Skeletal muscle satellite cell (primary cell): ENCODE data around the gene ST6GAL2.

Source experiments
- H3K27me3 ChIP-seq: 2 replicates; pipeline ENCODE4 v1.7.0; 2013; ENCODE audit warnings: low read length; ENCODE audit not compliant: control insufficient read depth, insufficient read depth
- H3K36me3 ChIP-seq: 2 replicates; pipeline ENCODE4 v1.7.0; 2013; ENCODE audit warnings: mild to moderate bottlenecking, control low read depth, low read length; ENCODE audit not compliant: insufficient read depth
- H3K4me1 ChIP-seq: 2 replicates; pipeline ENCODE4 v1.7.0; 2013; ENCODE audit warnings: low read length; ENCODE audit not compliant: control insufficient read depth, insufficient read depth
- H3K4me2 ChIP-seq: 2 replicates; pipeline ENCODE4 v1.7.0; 2013; ENCODE audit warnings: mild to moderate bottlenecking, low read length
- H3K4me3 ChIP-seq: 2 replicates; pipeline ENCODE4 v1.7.0; 2013; ENCODE audit warnings: low read length
- H3K9ac ChIP-seq: 2 replicates; pipeline ENCODE4 v1.7.0; 2013; ENCODE audit warnings: mild to moderate bottlenecking, low read depth, low read length, moderate library complexity
- H3K9me3 ChIP-seq: replicated peaks from 2 replicates; pipeline ENCODE4 v1.7.0; 2013; ENCODE audit warnings: mild to moderate bottlenecking, control low read depth, low read length

Gene ST6GAL2

DNA sequence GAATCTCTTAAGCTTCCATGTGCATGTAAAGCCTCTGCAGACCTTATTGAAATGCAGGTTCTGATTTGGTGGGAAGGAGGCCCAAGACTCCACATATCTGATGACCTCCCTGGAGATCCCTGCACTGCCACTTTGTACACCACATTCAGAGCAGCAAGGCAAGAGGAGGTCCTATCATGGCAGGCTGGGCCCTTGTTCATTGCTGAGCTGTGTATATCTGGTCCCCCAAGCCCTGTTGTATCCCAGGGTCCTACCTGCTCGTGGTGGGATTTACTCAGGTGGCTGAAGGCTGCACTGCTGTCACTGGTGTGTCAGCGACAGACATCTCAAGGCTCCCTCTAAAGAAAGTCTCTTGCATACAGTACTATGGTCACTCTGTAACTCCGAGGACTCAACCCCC is 114.2 kb downstream of the ST6GAL2 start:
- no peak overlapping the region for H3K4me3 ChIP-seq
- H3K27me3 ChIP-seq = no peaks in the 10 kb centered on the region
- H3K9ac ChIP-seq = no peak overlapping the region
- no peaks in the 10 kb centered on the region for H3K4me1 ChIP-seq
- H3K36me3 ChIP-seq = no peaks in the 10 kb centered on the region
- peaks cover 2% of the 10 kb centered on the region for H3K9me3 ChIP-seq
- H3K4me2 ChIP-seq = no peak overlapping the region

DNA sequence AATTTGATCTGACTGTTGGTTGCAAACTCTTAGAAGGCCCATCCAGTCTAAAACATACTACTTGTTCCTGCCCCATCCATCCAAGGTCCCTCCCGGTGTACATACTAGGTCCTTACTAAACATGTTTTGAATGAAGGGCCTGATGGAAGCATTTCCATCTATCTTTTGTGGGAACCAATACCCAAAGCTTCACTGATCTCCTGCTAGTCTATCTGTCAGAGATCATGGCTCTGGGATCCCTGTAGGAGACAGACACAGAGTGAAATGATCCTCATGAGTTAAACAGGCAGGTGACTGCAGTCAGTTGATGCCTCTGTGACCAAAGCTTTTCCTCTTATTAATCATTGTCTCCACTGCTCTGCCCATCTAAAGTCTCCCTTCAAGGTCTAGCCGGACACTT is 115.0 kb downstream of the ST6GAL2 start:
- peaks cover 3% of the 10 kb centered on the region for H3K9me3 ChIP-seq
- no peak overlapping the region for H3K4me2 ChIP-seq
- no peak overlapping the region for H3K4me3 ChIP-seq
- H3K27me3 ChIP-seq = no peaks in the 10 kb centered on the region
- H3K36me3 ChIP-seq = no peaks in the 10 kb centered on the region
- no peaks in the 10 kb centered on the region for H3K4me1 ChIP-seq
- H3K9ac ChIP-seq = no peak overlapping the region

DNA sequence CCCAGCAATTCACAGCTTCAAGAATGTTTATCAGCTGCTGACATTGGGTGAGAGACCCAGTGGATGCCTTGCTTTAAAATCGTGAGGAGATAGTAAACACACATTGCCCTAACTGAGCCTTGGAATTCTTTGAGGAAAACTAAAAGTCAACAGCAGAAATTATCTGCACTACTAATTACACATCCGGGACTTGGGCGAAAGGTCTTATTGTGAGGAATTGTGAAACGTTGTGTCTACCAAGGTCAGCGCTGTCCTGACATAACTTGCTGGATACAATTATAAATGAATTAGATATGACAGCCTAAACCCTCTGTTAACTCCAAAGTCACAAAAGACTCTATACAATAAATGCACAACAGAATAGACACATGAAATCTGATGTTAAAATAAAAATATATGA is 121.4 kb downstream of the ST6GAL2 start:
- Histone ChIP-seq H3K36me3 (no peaks in the 10 kb centered on the region), H3K4me3 (no peak overlapping the region), H3K4me1 (no peaks in the 10 kb centered on the region), H3K27me3 (no peaks in the 10 kb centered on the region), H3K4me2 (no peak overlapping the region), H3K9me3 (peaks cover 4% of the 10 kb centered on the region), H3K9ac (no peak overlapping the region)

DNA sequence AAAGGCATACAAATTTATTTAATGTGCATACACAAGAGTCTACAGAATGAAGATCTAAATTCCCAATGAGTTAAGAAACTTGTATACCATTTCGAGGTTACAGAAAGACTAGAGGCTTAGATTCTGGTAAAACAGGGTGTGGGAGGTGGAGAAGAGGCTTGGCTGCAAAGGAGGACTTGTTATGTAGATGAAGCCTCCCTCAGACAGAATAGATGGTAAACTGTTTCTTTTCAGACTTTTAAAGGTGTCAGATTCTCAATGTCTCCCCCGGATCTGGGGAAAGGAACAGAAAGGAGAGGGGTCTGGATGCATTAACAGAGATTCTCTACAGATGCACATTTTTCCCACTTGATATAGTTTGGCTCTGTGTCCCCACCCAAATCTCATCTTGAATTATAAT is 126.0 kb downstream of the ST6GAL2 start:
- H3K4me3 ChIP-seq = no peak overlapping the region
- H3K4me1 ChIP-seq = no peaks in the 10 kb centered on the region
- no peak overlapping the region for H3K9ac ChIP-seq
- H3K9me3 ChIP-seq = no peaks in the 10 kb centered on the region
- H3K4me2 ChIP-seq = no peak overlapping the region
- H3K27me3 ChIP-seq = no peaks in the 10 kb centered on the region
- no peaks in the 10 kb centered on the region for H3K36me3 ChIP-seq

DNA sequence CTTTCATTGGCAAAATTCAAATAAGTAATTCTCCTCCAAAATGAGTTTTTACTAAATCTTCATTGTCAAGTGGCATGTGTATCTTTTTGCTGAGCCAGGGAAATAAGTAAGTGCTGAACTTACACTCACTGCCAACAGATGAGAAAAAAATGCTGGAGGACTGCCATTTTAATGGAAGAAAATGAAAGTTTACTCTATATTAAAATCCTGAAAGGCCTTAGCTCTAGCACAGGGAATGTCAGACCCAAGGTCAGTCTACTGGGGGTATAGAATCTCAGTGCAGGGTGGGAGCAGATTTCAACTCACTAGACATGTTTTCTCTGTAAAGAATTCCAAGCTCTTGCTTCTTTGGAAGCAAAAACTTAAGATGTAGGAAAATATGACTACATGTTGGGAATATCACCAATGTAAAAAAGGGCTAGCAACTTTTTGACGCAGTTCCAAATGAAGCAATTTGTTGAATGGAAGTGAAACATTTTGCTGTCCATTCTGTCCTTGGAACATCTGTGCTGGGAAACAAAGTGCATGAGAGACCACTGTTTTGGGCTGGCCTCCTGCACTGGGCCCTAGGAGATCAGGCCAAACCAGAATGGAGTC is 127.0 kb downstream of the ST6GAL2 start:
- no peaks in the 10 kb centered on the region for H3K9me3 ChIP-seq
- H3K27me3 ChIP-seq = no peaks in the 10 kb centered on the region
- H3K4me1 ChIP-seq = no peaks in the 10 kb centered on the region
- H3K36me3 ChIP-seq = no peaks in the 10 kb centered on the region
- H3K4me2 ChIP-seq = no peak overlapping the region
- no peak overlapping the region for H3K9ac ChIP-seq
- no peak overlapping the region for H3K4me3 ChIP-seq
